GM20431 (cell line): ENCODE results near the gene VPS26C.

Experiments
- in situ Hi-C: fragments of 300-500 bp; cut with MseI, MboI; formaldehyde crosslinking; loops from one replicate; pipeline ENCODE4 v1.15.0; 2020; ENCODE audit warnings: low sequenced_read_pairs; ENCODE audit not compliant: unreplicated experiment

VPS26C gene

DNA sequence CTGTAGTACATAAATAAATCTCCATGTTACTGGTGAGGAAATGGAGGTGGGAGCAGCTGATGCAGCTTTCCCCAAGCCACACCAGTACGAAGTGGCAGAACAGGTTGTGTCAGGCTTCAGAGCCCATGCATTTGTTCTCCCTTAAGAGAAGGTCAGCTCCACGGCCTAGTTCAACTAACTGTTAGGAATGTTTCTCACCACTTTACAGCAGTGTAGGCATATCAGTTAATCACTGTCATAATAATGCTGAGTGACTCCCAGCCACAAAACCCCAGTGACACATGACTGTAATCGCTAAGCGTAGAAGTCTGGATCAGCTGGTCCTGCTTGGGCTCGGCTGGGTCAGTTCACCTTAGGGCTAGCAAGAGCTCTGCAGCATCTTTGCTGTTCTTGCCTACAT, 90.4 kb downstream of the VPS26C start:
- in situ Hi-C loops: no loop called here
